H1 (cell line): ENCODE data around the gene DND1. TPM values are rescaled to one million over a fixed set of nuclear protein-coding genes. Genes with fewer than 3 reads are reported as not detected.
A peak's percentile ranks its signal among the peaks of the same experiment; 100 is the strongest.

Experiments
- ASH2L ChIP-seq: fragments of 200-600, 300-600 bp; sonication (generic); IDR thresholded peaks from one replicate; pipeline ENCODE4 v1.7.1; 2017; ENCODE audit warnings: low read length
- CEBPB ChIP-seq: IDR thresholded peaks from 2 replicates; pipeline ENCODE4 v1.6.1; 2012; ENCODE audit warnings: low read depth, low read length
- HDAC2 ChIP-seq, 2 experiments: fragments of 300-600 bp in 1 of 2; sonication (generic) in 1 of 2; IDR thresholded peaks; 2 replicates each; pipeline ENCODE4 v1.6.1; 2011 to 2012; ENCODE audit warnings: low read depth in 2 of 2, low read length in 2 of 2, mild to moderate bottlenecking in 2 of 2, moderate library complexity in 2 of 2, borderline replicate concordance in 1 of 2, inconsistent platforms in 1 of 2
- HDAC6 ChIP-seq: IDR thresholded peaks from one replicate; pipeline ENCODE4 v1.7.1; 2012; ENCODE audit warnings: low read depth, mild to moderate bottlenecking, inconsistent platforms, low read length, moderate library complexity
- KDM5A ChIP-seq: fragments of 200-600 bp; IDR thresholded peaks from 2 replicates; pipeline ENCODE4 v1.7.1; 2012; ENCODE audit warnings: mild to moderate bottlenecking, low read length, inconsistent platforms, mixed read lengths
- SAP30 ChIP-seq: fragments of 300-600 bp; sonication (generic); IDR thresholded peaks from 2 replicates; pipeline ENCODE4 v1.7.1; 2012; ENCODE audit warnings: low read length, moderate library complexity, mild to moderate bottlenecking, inconsistent platforms; ENCODE audit not compliant: insufficient read depth, insufficient replicate concordance
- SIX5 ChIP-seq: IDR thresholded peaks from 2 replicates; pipeline ENCODE4 v1.6.1; 2011; ENCODE audit warnings: mild to moderate bottlenecking, low read depth, low read length
- SP2 ChIP-seq: IDR thresholded peaks from 2 replicates; pipeline ENCODE4 v1.6.1; 2012; ENCODE audit warnings: mild to moderate bottlenecking, low read length, inconsistent platforms
- polyA plus RNA-seq, 7 experiments: library from polyadenylated mRNA; depleted of rRNA in 3 of 7; stranded (reverse) in 5 of 7; unstranded in 2 of 7; fragments of >200 nt in 5 of 7; fragments of 200-250 nt in 2 of 7; gene quantifications; 1 replicate in 5 of 7; 2 replicates in 1 of 7; 4 replicates in 1 of 7; pipeline versions ENCODE4 v1.2.1 to v1.2.3, GENCODE V29; 2011 to 2013; ENCODE audit warnings: missing spikeins in 2 of 7, mixed read lengths in 2 of 7
- total RNA-seq: library from RNA; stranded (reverse); fragmentation: NEBNext Ultra II Directional; extraction: Animal tissue kit (Norgen Biotek cat#: 25700); gene quantifications from 2 replicates; pipeline ENCODE4 v1.2.1, GENCODE V29; 2021
- TF ChIP-seq, protein P1 (sequence below): fragments of 300-600 bp; sonication (generic); IDR thresholded peaks from 2 replicates; pipeline ENCODE4 v1.7.1; 2012; ENCODE audit warnings: low read length, moderate library complexity, mild to moderate bottlenecking, inconsistent platforms; ENCODE audit not compliant: insufficient replicate concordance
- TF ChIP-seq, protein P2 (sequence below): IDR thresholded peaks from 2 replicates; pipeline ENCODE4 v1.6.1; 2012; ENCODE audit warnings: inconsistent platforms

DND1 gene
- total and polyA plus RNA-seq, 2 of the 8 experiments (the other 6 are each of a cell fraction or from before 2014, with no cell fraction given), result 0.41 to 2.1 TPM

DNA sequence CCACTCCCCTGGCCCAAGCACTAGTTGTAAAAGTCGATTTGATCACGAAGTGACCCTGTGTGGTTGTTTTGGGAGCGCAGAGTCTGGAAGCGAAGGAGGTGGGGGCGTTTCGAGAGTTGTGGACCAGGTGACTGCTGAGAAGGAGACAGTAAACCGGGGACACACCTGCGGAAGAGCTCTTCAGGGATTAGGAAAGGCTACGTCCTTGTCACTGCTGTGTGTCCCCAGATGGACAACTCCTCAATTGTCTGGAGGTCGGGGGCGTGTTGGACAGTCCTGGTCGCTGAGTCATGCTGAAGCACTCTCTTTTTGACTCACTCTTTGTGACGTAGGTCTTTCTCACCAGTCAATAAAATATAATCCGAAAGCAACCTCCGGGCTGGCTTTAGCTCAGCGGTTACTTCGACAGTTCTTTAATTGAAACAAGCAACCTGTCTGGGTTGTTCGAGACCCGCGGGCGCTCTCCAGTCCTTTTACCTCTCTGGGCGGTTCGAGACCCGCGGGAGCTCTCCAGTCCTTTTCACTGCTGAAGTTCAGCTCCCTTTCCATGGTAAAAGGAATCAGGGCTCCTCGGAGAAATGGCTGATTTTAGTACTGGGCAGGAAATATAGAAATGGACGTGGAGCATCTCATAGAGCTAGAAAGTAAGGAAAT is 37.6 kb upstream of the DND1 start (continued):
- TF ChIP-seq, protein P1, sequence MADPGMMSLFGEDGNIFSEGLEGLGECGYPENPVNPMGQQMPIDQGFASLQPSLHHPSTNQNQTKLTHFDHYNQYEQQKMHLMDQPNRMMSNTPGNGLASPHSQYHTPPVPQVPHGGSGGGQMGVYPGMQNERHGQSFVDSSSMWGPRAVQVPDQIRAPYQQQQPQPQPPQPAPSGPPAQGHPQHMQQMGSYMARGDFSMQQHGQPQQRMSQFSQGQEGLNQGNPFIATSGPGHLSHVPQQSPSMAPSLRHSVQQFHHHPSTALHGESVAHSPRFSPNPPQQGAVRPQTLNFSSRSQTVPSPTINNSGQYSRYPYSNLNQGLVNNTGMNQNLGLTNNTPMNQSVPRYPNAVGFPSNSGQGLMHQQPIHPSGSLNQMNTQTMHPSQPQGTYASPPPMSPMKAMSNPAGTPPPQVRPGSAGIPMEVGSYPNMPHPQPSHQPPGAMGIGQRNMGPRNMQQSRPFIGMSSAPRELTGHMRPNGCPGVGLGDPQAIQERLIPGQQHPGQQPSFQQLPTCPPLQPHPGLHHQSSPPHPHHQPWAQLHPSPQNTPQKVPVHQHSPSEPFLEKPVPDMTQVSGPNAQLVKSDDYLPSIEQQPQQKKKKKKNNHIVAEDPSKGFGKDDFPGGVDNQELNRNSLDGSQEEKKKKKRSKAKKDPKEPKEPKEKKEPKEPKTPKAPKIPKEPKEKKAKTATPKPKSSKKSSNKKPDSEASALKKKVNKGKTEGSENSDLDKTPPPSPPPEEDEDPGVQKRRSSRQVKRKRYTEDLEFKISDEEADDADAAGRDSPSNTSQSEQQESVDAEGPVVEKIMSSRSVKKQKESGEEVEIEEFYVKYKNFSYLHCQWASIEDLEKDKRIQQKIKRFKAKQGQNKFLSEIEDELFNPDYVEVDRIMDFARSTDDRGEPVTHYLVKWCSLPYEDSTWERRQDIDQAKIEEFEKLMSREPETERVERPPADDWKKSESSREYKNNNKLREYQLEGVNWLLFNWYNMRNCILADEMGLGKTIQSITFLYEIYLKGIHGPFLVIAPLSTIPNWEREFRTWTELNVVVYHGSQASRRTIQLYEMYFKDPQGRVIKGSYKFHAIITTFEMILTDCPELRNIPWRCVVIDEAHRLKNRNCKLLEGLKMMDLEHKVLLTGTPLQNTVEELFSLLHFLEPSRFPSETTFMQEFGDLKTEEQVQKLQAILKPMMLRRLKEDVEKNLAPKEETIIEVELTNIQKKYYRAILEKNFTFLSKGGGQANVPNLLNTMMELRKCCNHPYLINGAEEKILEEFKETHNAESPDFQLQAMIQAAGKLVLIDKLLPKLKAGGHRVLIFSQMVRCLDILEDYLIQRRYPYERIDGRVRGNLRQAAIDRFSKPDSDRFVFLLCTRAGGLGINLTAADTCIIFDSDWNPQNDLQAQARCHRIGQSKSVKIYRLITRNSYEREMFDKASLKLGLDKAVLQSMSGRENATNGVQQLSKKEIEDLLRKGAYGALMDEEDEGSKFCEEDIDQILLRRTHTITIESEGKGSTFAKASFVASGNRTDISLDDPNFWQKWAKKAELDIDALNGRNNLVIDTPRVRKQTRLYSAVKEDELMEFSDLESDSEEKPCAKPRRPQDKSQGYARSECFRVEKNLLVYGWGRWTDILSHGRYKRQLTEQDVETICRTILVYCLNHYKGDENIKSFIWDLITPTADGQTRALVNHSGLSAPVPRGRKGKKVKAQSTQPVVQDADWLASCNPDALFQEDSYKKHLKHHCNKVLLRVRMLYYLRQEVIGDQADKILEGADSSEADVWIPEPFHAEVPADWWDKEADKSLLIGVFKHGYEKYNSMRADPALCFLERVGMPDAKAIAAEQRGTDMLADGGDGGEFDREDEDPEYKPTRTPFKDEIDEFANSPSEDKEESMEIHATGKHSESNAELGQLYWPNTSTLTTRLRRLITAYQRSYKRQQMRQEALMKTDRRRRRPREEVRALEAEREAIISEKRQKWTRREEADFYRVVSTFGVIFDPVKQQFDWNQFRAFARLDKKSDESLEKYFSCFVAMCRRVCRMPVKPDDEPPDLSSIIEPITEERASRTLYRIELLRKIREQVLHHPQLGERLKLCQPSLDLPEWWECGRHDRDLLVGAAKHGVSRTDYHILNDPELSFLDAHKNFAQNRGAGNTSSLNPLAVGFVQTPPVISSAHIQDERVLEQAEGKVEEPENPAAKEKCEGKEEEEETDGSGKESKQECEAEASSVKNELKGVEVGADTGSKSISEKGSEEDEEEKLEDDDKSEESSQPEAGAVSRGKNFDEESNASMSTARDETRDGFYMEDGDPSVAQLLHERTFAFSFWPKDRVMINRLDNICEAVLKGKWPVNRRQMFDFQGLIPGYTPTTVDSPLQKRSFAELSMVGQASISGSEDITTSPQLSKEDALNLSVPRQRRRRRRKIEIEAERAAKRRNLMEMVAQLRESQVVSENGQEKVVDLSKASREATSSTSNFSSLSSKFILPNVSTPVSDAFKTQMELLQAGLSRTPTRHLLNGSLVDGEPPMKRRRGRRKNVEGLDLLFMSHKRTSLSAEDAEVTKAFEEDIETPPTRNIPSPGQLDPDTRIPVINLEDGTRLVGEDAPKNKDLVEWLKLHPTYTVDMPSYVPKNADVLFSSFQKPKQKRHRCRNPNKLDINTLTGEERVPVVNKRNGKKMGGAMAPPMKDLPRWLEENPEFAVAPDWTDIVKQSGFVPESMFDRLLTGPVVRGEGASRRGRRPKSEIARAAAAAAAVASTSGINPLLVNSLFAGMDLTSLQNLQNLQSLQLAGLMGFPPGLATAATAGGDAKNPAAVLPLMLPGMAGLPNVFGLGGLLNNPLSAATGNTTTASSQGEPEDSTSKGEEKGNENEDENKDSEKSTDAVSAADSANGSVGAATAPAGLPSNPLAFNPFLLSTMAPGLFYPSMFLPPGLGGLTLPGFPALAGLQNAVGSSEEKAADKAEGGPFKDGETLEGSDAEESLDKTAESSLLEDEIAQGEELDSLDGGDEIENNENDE, result no peak
- TF ChIP-seq, protein P2, sequence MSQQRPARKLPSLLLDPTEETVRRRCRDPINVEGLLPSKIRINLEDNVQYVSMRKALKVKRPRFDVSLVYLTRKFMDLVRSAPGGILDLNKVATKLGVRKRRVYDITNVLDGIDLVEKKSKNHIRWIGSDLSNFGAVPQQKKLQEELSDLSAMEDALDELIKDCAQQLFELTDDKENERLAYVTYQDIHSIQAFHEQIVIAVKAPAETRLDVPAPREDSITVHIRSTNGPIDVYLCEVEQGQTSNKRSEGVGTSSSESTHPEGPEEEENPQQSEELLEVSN, result no peak
- TF ChIP-seq KDM5A, result no peak
- no peak for TF ChIP-seq SP2
- TF ChIP-seq HDAC6, result no peak
- no peak for TF ChIP-seq SIX5
- no peak for TF ChIP-seq SAP30
- TF ChIP-seq CEBPB, result no peak
- TF ChIP-seq ASH2L, result peak; percentile 82
- TF ChIP-seq HDAC2 (IDR thresholded peaks at IDR 0.05; ENCODE audit: borderline replicate concordance in 1 of 2, low read depth in 2 of 2, low read length in 2 of 2), result 0 out of 4 replicates have a peak, but pooled peaks of 1 of the 2 experiments have one; percentile 48
